A172 (cell line): ENCODE results near the gene EMX1. TPM values are rescaled to one million over a fixed set of nuclear protein-coding genes. Genes with fewer than 3 reads are reported as not detected.

Source experiments
- DNase-seq: peaks from one replicate; pipeline ENCODE4 v3.0.0-alpha.2; 2015; ENCODE audit warnings: low spot score
- total RNA-seq: library from RNA; depleted of rRNA; stranded (reverse); fragments of >200 nt; shearing (Covaris generic); gene quantifications from 2 replicates; pipeline ENCODE4 v1.2.3, GENCODE V29; 2014; rRNA removed

The EMX1 gene
- total RNA-seq, 1 experiment from 2014 or later = 0.50 TPM

DNA sequence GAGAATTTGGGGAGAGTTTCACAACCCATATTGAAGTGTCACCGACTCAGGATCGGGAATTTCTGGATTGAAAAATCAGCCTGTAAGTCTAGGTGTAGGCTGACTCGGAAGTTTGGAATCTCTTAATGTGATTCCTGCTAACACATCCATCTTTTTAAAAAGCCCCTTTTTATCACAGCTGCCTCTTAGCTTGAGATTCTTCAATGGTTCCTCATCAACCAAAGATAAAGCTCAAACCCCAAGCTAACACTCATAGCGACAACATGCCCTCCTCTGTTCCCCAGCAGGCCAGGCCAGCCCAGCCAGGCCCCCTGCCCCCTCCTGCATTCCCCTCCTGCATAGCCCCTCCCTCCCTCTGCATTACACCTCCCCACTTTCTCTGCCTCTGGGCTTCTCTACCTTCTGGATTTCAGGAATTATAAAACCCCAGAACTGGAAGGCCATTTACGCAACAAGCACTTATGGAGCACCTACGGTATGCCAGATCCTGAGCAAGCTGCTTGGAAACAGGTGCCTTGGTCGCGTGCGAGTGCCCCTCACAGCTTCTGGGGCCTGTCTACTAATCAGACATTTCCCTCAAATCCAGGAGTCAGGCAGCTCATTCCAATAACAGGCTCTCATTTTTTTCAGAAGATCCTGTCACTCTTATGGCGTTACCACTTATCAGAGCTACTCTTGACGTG lies 63.4 kb downstream of the EMX1 start:
- peak; percentile 83 for DNase-seq

GRCh38 chr2:72981536-72981935 lies 64.2 kb downstream of the EMX1 start:
- no peak for DNase-seq

DNA sequence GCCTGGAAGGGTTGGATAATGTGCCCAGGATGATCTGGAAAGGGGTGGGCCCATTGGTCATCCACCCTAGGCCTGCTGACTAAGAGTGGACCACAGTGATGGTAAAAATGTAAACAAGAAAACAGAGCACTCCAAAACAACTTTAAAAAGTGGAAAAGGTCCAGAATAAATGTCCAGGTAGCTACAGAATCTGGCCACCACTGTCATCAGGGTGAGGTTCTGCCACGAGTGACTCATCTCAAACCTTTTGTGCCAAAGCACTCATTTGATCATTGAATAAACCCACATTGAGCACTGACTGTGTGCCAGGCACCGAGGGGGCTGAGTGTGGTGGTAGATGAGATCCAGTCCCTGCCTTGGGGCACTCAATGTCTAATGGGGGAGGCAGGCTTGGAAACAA lies 64.9 kb downstream of the EMX1 start:
- peak; percentile 24 for DNase-seq

- no peak for DNase-seq
These were observed 65.6 kb downstream of the EMX1 start for GRCh38 chr2:72982781-72983499.

DNA sequence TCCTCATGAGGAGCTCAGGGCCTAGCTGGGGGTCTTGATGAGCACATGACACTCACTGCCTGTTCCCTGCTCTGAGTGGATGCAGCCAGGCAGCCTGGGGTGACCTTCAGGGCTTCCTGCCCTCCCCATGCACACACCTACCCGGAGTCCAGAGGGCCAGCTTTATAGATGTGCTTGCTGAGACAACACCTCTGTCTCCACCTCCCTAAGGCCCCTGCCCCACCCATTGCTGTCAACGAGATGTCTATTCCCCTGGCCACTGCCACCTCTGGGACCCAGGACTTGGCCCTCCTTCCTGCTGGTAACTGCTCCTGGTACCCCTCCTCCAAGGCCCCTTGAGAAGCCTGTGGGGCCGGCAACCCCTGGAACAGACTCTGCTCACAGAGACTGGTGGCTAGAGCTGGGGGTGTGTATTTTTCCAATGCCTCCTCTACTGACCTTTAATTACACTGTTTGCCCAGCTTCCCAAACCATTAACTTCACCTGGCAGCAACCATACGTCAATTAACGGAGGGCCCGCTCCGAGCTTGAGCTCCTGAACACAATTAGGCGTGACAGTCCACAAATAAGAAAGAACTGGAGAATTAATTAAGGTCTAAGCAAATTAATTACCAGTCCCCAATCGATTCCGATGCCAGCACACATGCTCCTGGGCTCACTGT lies 66.3 kb downstream of the EMX1 start:
- DNase-seq = no peak

DNA sequence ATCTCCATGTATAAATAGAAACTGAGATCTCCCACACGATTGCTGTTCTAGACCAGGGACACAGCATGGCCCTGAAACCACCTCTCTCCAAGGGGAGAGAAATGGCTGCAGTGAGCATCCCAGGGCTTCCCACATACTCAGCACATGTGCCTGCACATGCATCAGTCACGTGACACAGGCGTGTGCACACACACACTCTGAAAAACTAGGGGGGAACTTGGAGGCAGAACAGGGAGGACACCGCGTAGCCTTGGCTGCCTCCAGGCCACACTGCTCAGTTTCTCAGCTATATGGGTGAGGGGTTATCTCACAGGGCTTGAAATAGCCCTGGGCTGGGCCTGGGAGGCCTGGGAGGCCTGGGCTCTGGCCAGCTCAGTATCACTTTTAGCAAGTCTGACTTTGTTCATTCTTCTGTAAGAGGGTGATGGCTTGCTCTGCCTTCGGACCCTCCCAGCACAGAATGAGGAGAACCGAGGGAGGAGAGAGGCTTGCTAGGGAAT lies 66.9 kb downstream of the EMX1 start:
- no peak for DNase-seq

Other genes starting within 250 kb of the EMX1 start
- 26.1 and 34.4 TPM in 2 replicates for gene EXOC6B, start 91.5 kb upstream of the EMX1 start, total RNA-seq
- 84.0 and 104 TPM in 2 replicates for gene SPR, start 30.1 kb upstream of the EMX1 start, total RNA-seq
- gene SFXN5, start 154.2 kb downstream of the EMX1 start, total RNA-seq = 17.5 and 33.4 TPM in 2 replicates
- 52.2 and 58.8 TPM in 2 replicates for gene RAB11FIP5, start 195.4 kb downstream of the EMX1 start, total RNA-seq